HepG2 (cell line): ENCODE results near the gene NR1H2. TPM values are rescaled to one million over a fixed set of nuclear protein-coding genes. Genes with fewer than 3 reads are reported as not detected.

ENCODE experiments used
- ATAC-seq: fragments of 200-7000 bp; cut with Tn5 transposase; 3 replicates; pipeline ENCODE4 v1.9.1; 2020; ENCODE audit warnings: mild to moderate bottlenecking, moderate library complexity
- BruUV-seq: library from RNA; stranded (reverse); fragments of 400-500 nt; replicated peaks from 2 replicates; lab custom pipeline; 2021; lab: Mats Ljungman, UMichigan
- CTCF ChIA-PET: fragments of 300-600 bp; formaldehyde crosslinking; extraction: SDS; loops from one replicate; lab custom pipeline; 2021; ENCODE audit warnings: low total read pairs, inconsistent platforms, low intra/inter-chr PET ratio; lab: Yijun Ruan, JAX
- POLR2A ChIA-PET: fragments of 350-600 bp; sonication (Branson Sonifier 250); formaldehyde crosslinking; loops from one replicate; lab custom pipeline; 2020; ENCODE audit warnings: antibody characterized with exemption, inconsistent platforms; lab: Yijun Ruan, JAX
- DNase-seq: peaks from one replicate; pipeline ENCODE4 v3.0.0-alpha.2; 2015; ENCODE audit warnings: low spot score
- FAIRE-seq: peaks from 3 replicates; lab custom pipeline; 2011; peaks lifted over from hg19 to GRCh38; lab: Jason Lieb, UNC
- H2AFZ ChIP-seq: one replicate; pipeline ENCODE4 v1.6.1; 2011; ENCODE audit warnings: low read length, inconsistent platforms
- H3K27ac ChIP-seq: fragments of 300-600 bp; 3 replicates; pipeline ENCODE4 v1.8.0; 2011; ENCODE audit warnings: mixed run types, mild to moderate bottlenecking, mixed read lengths, low read length, inconsistent platforms; ENCODE audit not compliant: insufficient read depth; ENCODE audit errors: extremely low read length
- H3K27me3 ChIP-seq, 2 experiments: fragments of 200-600 bp in 1 of 2; 2 replicates in 1 of 2; 3 replicates in 1 of 2; pipeline versions ENCODE4 v1.6.0 to v1.8.0; 2011; ENCODE audit warnings: low read length in 2 of 2, mild to moderate bottlenecking in 2 of 2, moderate library complexity in 2 of 2, inconsistent platforms in 1 of 2; ENCODE audit not compliant: insufficient read depth in 2 of 2, control insufficient read depth in 1 of 2
- H3K36me3 ChIP-seq, 2 experiments: fragments of 200-600 bp in 1 of 2; replicated peaks in 1 of 2; 2 replicates in 1 of 2; 3 replicates in 1 of 2; pipeline versions ENCODE4 v1.5.1 to v1.8.0; 2011; ENCODE audit warnings: low read length in 2 of 2, inconsistent platforms in 1 of 2; ENCODE audit not compliant: insufficient read depth in 2 of 2, control insufficient read depth in 1 of 2
- H3K4me1 ChIP-seq: 2 replicates; pipeline ENCODE4 v1.5.1; 2012; ENCODE audit warnings: low read length, inconsistent platforms; ENCODE audit not compliant: insufficient read depth
- H3K4me2 ChIP-seq: 2 replicates; pipeline ENCODE4 v1.6.0; 2011; ENCODE audit warnings: low read depth, low read length, inconsistent platforms
- H3K4me3 ChIP-seq, 3 experiments: fragments of 200-600 bp in 1 of 3; sonication (generic), shearing (Covaris generic) in 1 of 3; replicated peaks in 1 of 3; 2 replicates each; pipeline ENCODE4 v1.5.1; 2011 to 2016; ENCODE audit warnings: low read length in 3 of 3, inconsistent platforms in 2 of 3, low read depth in 2 of 3, mild to moderate bottlenecking in 2 of 3, control low read depth in 1 of 3, mixed read lengths in 1 of 3; ENCODE audit not compliant: insufficient read depth in 1 of 3
- H3K79me2 ChIP-seq: one replicate; pipeline ENCODE4 v1.6.1; 2011; ENCODE audit warnings: low read length, inconsistent platforms; ENCODE audit not compliant: insufficient read depth
- H3K9ac ChIP-seq: 2 replicates; pipeline ENCODE4 v1.6.0; 2011; ENCODE audit warnings: mild to moderate bottlenecking, low read depth, low read length, inconsistent platforms; ENCODE audit not compliant: insufficient read depth
- H3K9me3 ChIP-seq: 2 replicates; pipeline ENCODE4 v1.5.1; 2012; ENCODE audit warnings: mild to moderate bottlenecking, low read length
- H4K20me1 ChIP-seq: 2 replicates; pipeline ENCODE4 v1.6.0; 2011; ENCODE audit warnings: inconsistent platforms, mild to moderate bottlenecking, low read length, moderate library complexity; ENCODE audit not compliant: insufficient read depth
- MTF2 ChIP-seq: sonication (generic); formaldehyde crosslinking; IDR thresholded peaks from 2 replicates; pipeline ENCODE4 v1.5.0; 2020; ENCODE audit warnings: missing genetic modification reagents, borderline replicate concordance
- RFX3 ChIP-seq: IDR thresholded peaks from 2 replicates; pipeline ENCODE4 v1.6.1; 2016; ENCODE audit warnings: missing biosample characterization, missing genetic modification reagents
- ZNF230 ChIP-seq: sonication (generic); formaldehyde crosslinking; IDR thresholded peaks from 2 replicates; pipeline ENCODE4 v1.4.0; 2020; ENCODE audit warnings: mild to moderate bottlenecking, missing genetic modification reagents
- ZNF451 ChIP-seq: sonication (generic); formaldehyde crosslinking; IDR thresholded peaks from 2 replicates; pipeline ENCODE4 v1.5.0; 2020; ENCODE audit warnings: mild to moderate bottlenecking, missing genetic modification reagents
- WGBS: methylation state at CpG from one replicate; pipeline ENCODE4 v1.1.6; 2017; ENCODE audit warnings: low lambda C conversion rate; 5-methylcytosine and 5-hydroxymethylcytosine counted together
- in situ Hi-C: cut with HindIII; loops from 2 replicates; pipeline ENCODE4 v1.10.0; 2017; ENCODE audit warnings: low pct_unique_long_range_greater_than_20kb; ENCODE audit not compliant: extremely low pct_ligation_motif_present
- intact Hi-C: fragments of 100-400 bp; cut with micrococcal nuclease; formaldehyde crosslinking; loops from one replicate; pipeline ENCODE4 v1.10.0; 2022; ENCODE audit not compliant: unreplicated experiment
- polyA plus RNA-seq, 8 experiments: library from polyadenylated mRNA; depleted of rRNA in 3 of 8; stranded (reverse) in 7 of 8; unstranded in 1 of 8; fragments of >200 nt; fragmentation: Illumina TruSeq in 4 of 8; extraction: Trizol in 4 of 8; gene quantifications; 2 replicates each; pipeline versions ENCODE4 v1.2.1 to v1.2.3, GENCODE V29; 2011 to 2016; ENCODE audit warnings: low read depth in 4 of 8, missing spikeins in 1 of 8, mixed read lengths in 1 of 8; ENCODE audit not compliant: insufficient read depth in 1 of 8
- total RNA-seq, 5 experiments: library from RNA; depleted of rRNA; stranded (reverse); fragments of >200 nt; fragmentation: Illumina TruSeq; extraction: Trizol; gene quantifications; 2 replicates each; pipeline ENCODE4 v1.2.3, GENCODE V29; 2016; ENCODE audit warnings: low read depth in 1 of 5
- TF ChIP-seq, protein P1 (sequence below): sonication (generic); formaldehyde crosslinking; IDR thresholded peaks from 2 replicates; pipeline ENCODE4 v1.4.0; 2020; ENCODE audit warnings: mild to moderate bottlenecking, missing genetic modification reagents
- TF ChIP-seq, protein P2 (sequence below): conservative IDR thresholded peaks from 2 replicates; pipeline ENCODE4 v1.6.1; 2018; ENCODE audit warnings: missing genetic modification reagents

The NR1H2 gene
- total and polyA plus RNA-seq, 2 of the 13 experiments (the other 11 are each of a cell fraction or from before 2014, with no cell fraction given), result 10.3 to 13.5 TPM

DNA sequence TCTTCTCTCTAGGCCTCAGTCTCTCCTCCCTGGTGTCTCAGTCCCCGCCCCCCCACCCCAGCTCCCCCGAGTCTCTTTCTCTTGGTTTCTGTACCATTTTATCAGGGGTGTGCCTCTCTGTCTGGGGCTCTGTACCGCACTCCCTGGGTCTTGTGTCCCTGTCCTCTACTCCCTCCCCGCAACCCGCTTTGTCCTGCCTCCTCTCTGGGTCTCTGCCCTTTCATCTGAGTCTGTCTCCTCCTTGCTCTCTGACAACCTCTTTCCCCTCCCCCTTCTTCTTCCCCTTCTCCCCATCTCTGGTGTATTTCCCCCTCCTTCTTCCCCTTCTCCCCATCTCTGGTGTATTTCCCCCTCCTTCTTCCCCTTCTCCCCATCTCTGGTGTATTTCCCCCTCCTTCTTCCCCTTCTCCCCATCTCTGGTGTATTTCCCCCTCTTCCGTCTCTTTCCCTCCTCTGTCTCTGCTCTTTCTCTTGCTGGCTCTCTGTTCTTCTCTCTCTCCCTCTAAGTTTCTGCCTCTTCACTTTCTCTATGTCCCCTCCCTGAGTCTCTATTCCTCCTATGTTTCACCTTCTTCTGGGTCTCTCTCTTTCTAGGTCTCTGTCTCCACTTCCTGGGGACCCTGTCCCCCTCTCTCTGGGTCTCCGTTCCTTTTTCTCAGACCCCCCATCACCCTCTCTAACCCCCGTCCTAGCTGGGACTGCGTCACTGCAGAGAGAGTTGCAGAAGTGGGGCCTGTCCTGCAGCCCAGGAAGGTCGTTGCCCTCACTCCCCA, 44.9 kb upstream of the NR1H2 start:
- CTCF ChIA-PET, result no interaction called here

More for the DNA sequence above, 44.9 kb upstream of the NR1H2 start:
- in situ Hi-C loops, result no loop called here
- H3K27ac ChIP-seq, result no peak overlapping the region
- H3K9me3 ChIP-seq, result no peaks in the 10 kb centered on the region
- peak overlapping the region; percentile 57 to 80 (median 58) for H3K4me3 ChIP-seq
- 0 out of 2 replicates have a peak, but pooled peaks cover 3% of the 10 kb centered on the region for H4K20me1 ChIP-seq
- H3K9ac ChIP-seq, result peak overlapping the region; percentile 49; the same call in 1 of the 2 replicates
- POLR2A ChIA-PET, result no interaction called here
- intact Hi-C loops, result no loop called here
- no peaks in the 10 kb centered on the region for H3K27me3 ChIP-seq
- H3K36me3 ChIP-seq, result no peaks in the 10 kb centered on the region
- 32% methylated on average over 10 of the region's 10 CpGs for WGBS
- TF ChIP-seq ZNF230 (CRISPR knock-in tag) (no peak), MTF2 (CRISPR knock-in tag) (no peak), RFX3 (CRISPR knock-in tag) (no peak), ZNF451 (CRISPR knock-in tag) (no peak)
- TF ChIP-seq, protein P1, sequence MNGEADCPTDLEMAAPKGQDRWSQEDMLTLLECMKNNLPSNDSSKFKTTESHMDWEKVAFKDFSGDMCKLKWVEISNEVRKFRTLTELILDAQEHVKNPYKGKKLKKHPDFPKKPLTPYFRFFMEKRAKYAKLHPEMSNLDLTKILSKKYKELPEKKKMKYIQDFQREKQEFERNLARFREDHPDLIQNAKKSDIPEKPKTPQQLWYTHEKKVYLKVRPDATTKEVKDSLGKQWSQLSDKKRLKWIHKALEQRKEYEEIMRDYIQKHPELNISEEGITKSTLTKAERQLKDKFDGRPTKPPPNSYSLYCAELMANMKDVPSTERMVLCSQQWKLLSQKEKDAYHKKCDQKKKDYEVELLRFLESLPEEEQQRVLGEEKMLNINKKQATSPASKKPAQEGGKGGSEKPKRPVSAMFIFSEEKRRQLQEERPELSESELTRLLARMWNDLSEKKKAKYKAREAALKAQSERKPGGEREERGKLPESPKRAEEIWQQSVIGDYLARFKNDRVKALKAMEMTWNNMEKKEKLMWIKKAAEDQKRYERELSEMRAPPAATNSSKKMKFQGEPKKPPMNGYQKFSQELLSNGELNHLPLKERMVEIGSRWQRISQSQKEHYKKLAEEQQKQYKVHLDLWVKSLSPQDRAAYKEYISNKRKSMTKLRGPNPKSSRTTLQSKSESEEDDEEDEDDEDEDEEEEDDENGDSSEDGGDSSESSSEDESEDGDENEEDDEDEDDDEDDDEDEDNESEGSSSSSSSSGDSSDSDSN (CRISPR knock-in tag), result peak; percentile 8; the same call in 1 of the 2 replicates
- TF ChIP-seq, protein P2, sequence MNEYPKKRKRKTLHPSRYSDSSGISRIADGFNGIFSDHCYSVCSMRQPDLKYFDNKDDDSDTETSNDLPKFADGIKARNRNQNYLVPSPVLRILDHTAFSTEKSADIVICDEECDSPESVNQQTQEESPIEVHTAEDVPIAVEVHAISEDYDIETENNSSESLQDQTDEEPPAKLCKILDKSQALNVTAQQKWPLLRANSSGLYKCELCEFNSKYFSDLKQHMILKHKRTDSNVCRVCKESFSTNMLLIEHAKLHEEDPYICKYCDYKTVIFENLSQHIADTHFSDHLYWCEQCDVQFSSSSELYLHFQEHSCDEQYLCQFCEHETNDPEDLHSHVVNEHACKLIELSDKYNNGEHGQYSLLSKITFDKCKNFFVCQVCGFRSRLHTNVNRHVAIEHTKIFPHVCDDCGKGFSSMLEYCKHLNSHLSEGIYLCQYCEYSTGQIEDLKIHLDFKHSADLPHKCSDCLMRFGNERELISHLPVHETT (CRISPR knock-in tag), result no peak
- no peaks in the 10 kb centered on the region for H3K79me2 ChIP-seq
- ATAC-seq (no peak), FAIRE-seq (no peak), DNase-seq (no peak)
- H2AFZ ChIP-seq, result no peak overlapping the region
- H3K4me1 ChIP-seq, result peaks cover 62% of the 10 kb centered on the region
- peak overlapping the region; percentile 99 for H3K4me2 ChIP-seq
- BruUV-seq, result no TSS peak
